Measurements from ENCODE around the gene CHST12. TPM values are rescaled to one million over a fixed set of nuclear protein-coding genes. Genes with fewer than 3 reads are reported as not detected.

The CHST12 gene
- total RNA-seq = 3.7 and 12.8 TPM in 2 replicates

DNA sequence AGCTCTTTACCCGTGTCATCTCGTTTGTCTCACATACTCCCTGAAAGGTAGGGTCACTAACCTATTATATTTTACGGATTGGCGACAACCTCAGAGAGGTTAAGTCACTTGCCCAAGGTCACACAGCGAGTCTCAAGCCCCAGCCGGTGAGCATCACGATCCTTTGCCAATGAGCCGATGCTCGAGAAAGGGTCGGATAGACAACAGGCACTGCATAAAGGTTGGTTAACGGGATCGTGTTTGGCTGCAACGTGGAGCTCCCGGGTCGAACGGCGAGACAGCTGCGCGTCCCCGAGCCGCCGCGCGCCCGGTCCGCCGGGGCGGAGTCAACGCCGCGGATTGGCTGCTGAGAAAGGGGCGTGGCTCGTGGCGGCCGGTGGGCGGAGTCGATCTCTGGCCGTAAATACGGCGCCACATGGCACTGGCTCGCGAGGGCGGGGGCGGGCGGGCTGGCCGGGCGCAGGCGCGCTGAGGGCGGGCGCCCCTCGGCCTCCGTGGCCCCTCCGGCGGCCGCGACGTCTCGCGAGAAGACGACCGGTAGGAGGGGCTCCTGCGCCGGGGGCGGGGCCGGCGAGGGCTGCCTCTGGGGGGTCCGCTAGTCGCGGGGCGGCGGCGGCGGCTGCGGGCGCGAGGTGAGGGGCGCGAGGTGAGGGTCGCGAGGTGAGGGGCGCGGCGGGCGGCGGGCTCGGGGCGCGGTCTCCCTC, at the start of gene CHST12:
Gene CHST12, plus strand, starts transcription at position 598 of the 704 bp plus-strand sequence. CDS start 29,029 bp downstream, outside the sequence.

DNA sequence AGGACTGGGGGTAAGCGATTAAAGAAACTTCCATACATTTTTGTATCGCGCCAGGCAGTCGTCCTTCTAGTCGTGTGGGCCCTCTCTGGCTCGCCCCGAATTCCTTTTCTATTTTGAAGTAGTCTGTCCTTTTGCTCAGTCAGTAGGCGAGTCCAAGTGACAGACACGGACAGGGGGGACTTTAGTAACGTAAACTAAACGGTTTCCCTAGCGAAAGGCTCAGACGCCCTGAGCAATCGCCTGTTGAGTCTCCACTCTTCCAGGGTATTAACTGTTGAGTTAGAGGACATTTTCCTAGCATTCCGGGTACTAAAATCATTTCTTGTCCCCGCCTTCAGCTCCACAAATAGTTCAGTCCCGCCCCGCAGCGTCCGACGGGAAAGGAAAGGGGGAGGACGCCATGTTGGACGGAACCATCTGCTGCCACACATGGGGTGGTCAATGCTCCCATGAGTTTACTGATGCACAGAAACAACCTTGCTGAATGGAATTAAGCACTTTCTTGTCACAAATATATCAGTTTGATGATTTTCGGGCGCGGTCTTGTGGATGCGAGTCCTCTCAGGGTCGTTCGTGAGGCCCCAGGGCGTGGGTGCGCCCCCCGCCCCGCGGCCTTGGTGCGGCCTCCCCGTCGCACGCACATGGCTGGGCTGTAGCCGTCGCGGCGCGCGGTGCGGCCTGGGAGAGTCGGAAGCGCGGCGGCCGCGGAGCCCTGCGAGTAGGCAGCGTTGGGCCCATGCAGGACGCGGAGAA, 49.0 kb upstream of the CHST12 start, which contains the start of gene EIF3B:
Gene EIF3B, plus strand, starts transcription at position 642 of the 753 bp plus-strand sequence. Its CDS starts 95 bp downstream, at position 737.

GRCh38 chr7:2476298-2476697, 72.9 kb downstream of the CHST12 start, which contains the start of gene GRIFIN:
Gene GRIFIN (minus strand): TSS chr7:2476398. CDS start chr7:2476383, 15 bp downstream.

Other genes starting within 250 kb of the CHST12 start
- 50.2 and 75.5 TPM in 2 replicates for gene MAD1L1, start 170.7 kb upstream of the CHST12 start, total RNA-seq
- gene MRM2, start 161.4 kb upstream of the CHST12 start, total RNA-seq = 11.7 and 13.5 TPM in 2 replicates
- gene NUDT1, start 161.4 kb upstream of the CHST12 start, total RNA-seq = 6.7 and 19.3 TPM in 2 replicates
- gene SNX8, start 89.2 kb upstream of the CHST12 start, total RNA-seq = 6.5 and 15.1 TPM in 2 replicates
- 169 and 224 TPM in 2 replicates for gene EIF3B, start 48.8 kb upstream of the CHST12 start, total RNA-seq
- not detected in 2 replicates for gene GRIFIN, start 72.8 kb downstream of the CHST12 start, total RNA-seq
- 6.3 and 32.2 TPM in 2 replicates for gene LFNG, start 116.2 kb downstream of the CHST12 start, total RNA-seq
- gene BRAT1, start 151.9 kb downstream of the CHST12 start, total RNA-seq = 20.6 and 22.0 TPM in 2 replicates
- gene IQCE, start 155.4 kb downstream of the CHST12 start, total RNA-seq = 3.2 and 6.9 TPM in 2 replicates
- gene TTYH3, start 228.4 kb downstream of the CHST12 start, total RNA-seq = 43.2 and 131 TPM in 2 replicates

All from bladder microvascular endothelial cell (primary cell).